ENCODE measurements around the gene SRPX2. TPM values are rescaled to one million over a fixed set of nuclear protein-coding genes. Genes with fewer than 3 reads are reported as not detected.

SRPX2 gene
- total and polyA plus RNA-seq, 9 of the 15 experiments (the other 6 are each of a cell fraction or from before 2014, with no cell fraction given) = 0.13 to 0.20 TPM; not detected in 7

GRCh38 chrX:100663642-100664041, 19.6 kb downstream of the SRPX2 start:
- H2AFZ ChIP-seq (ENCODE audit: low read depth, low read length) = no peak overlapping the region
- POLR2A ChIA-PET = no interaction called here
- FAIRE-seq (no peak), ATAC-seq (no peak), DNase-seq (ENCODE audit: extremely low read depth in 1 of 4, low spot score in 3 of 4) (no peak)
- H3K36me3 ChIP-seq (ENCODE audit: control insufficient read depth, insufficient read depth, low read length) = no peaks in the 10 kb centered on the region
- intact Hi-C loops (cut with micrococcal nuclease) (no loop called here), in situ Hi-C loops (cut with MboI) (no loop called here)
- H3K9ac ChIP-seq (ENCODE audit: insufficient read depth in 1 of 2, low read depth in 2 of 2, low read length in 2 of 2) = no peak overlapping the region
- WGBS (ENCODE audit: insufficient coverage, low coverage, missing lambda C conversion rate) = 0% methylated on average over 2 of the region's 2 CpGs
- H3K27ac ChIP-seq (ENCODE audit: extremely low read depth, low read depth, low read length) = no peak overlapping the region
- CTCF ChIA-PET (ENCODE audit: low intra/inter-chr PET ratio) = no interaction called here
- no peak overlapping the region for H3K4me2 ChIP-seq (ENCODE audit: insufficient read depth, low read length)
- BruUV-seq (replicated peaks) = no TSS peak
- no peaks in the 10 kb centered on the region for H3K4me1 ChIP-seq (replicated peaks in 1 of 2; ENCODE audit: control insufficient read depth in 2 of 2, insufficient read depth in 2 of 2, low read length in 2 of 2)
- peaks cover 0 to 5% of the 10 kb centered on the region in 2 experiments; a peak in 2 of 5 replicates for H3K27me3 ChIP-seq (ENCODE audit: control insufficient read depth in 2 of 2, insufficient read depth in 2 of 2, low read length in 2 of 2)
- no peaks in the 10 kb centered on the region for H3K9me1 ChIP-seq (ENCODE audit: control insufficient read depth, insufficient read depth, low read length)
- H3K79me2 ChIP-seq (ENCODE audit: control insufficient read depth, insufficient read depth, low read length) = no peaks in the 10 kb centered on the region
- H3K4me3 ChIP-seq = no peak overlapping the region
- no peaks in the 10 kb centered on the region for H4K20me1 ChIP-seq (replicated peaks; ENCODE audit: control insufficient read depth, insufficient read depth, low read length)
- TF ChIP-seq ZNF586 (CRISPR knock-in tag; conservative IDR thresholded peaks at IDR 0.05) (no peak), SNAPC5 (CRISPR knock-in tag; IDR thresholded peaks at IDR 0.05) (no peak), ZNF347 (CRISPR knock-in tag; IDR thresholded peaks at IDR 0.05; ENCODE audit: low read depth) (no peak)
- H3K9me3 ChIP-seq (replicated peaks; ENCODE audit: control insufficient read depth, insufficient read depth, low read depth, low read length) = no peaks in the 10 kb centered on the region

- BruUV-seq (replicated peaks) = no TSS peak
- Histone ChIP-seq H4K20me1 (replicated peaks; ENCODE audit: control insufficient read depth, insufficient read depth, low read length) (no peaks in the 10 kb centered on the region), H3K4me3 (no peak overlapping the region), H3K9ac (ENCODE audit: insufficient read depth in 1 of 2, low read depth in 2 of 2, low read length in 2 of 2) (no peak overlapping the region), H3K4me1 (replicated peaks in 1 of 2; ENCODE audit: control insufficient read depth in 2 of 2, insufficient read depth in 2 of 2, low read length in 2 of 2) (no peaks in the 10 kb centered on the region), H3K36me3 (ENCODE audit: control insufficient read depth, insufficient read depth, low read length) (no peaks in the 10 kb centered on the region), H3K4me2 (ENCODE audit: insufficient read depth, low read length) (no peak overlapping the region), H2AFZ (ENCODE audit: low read depth, low read length) (no peak overlapping the region), H3K9me1 (ENCODE audit: control insufficient read depth, insufficient read depth, low read length) (no peaks in the 10 kb centered on the region), H3K27me3 (ENCODE audit: control insufficient read depth in 2 of 2, insufficient read depth in 2 of 2, low read length in 2 of 2) (no peaks in the 10 kb centered on the region), H3K9me3 (replicated peaks; ENCODE audit: control insufficient read depth, insufficient read depth, low read depth, low read length) (no peaks in the 10 kb centered on the region), H3K27ac (ENCODE audit: extremely low read depth, low read depth, low read length) (no peak overlapping the region), H3K79me2 (ENCODE audit: control insufficient read depth, insufficient read depth, low read length) (no peaks in the 10 kb centered on the region)
- intact Hi-C loops (cut with micrococcal nuclease) = loop anchor here (10.0 kb wide), 1 partner anchor 158 kb away; no protein-coding TSS in a partner anchor
- 29% methylated on average over 1 of the region's 3 CpGs for WGBS (ENCODE audit: insufficient coverage, low coverage, missing lambda C conversion rate)
- no peak for DNase-seq (ENCODE audit: extremely low read depth in 1 of 4, low spot score in 3 of 4)
- ATAC-seq = no peak
- ChIA-PET POLR2A (no interaction called here), CTCF (ENCODE audit: low intra/inter-chr PET ratio) (no interaction called here)
- in situ Hi-C loops (cut with MboI) = no loop called here
- no peak for FAIRE-seq
- TF ChIP-seq CTCF (IDR thresholded peaks at IDR 0.05 in 2 of 3, conservative IDR thresholded peaks at IDR 0.05 in 1 of 3; ENCODE audit: insufficient read depth in 2 of 3, low read depth in 1 of 3, low read length in 3 of 3) (no peak), ETS1 (conservative IDR thresholded peaks at IDR 0.05; ENCODE audit: control insufficient read depth, low read depth, low read length) (no peak), RBM25 (IDR thresholded peaks at IDR 0.05; ENCODE audit: low read depth, low read length, severe bottlenecking) (no peak), FOXP4 (CRISPR knock-in tag; IDR thresholded peaks at IDR 0.05; ENCODE audit: borderline replicate concordance) (no peak), ZNF133 (CRISPR knock-in tag; IDR thresholded peaks at IDR 0.05) (no peak), YBX1 (IDR thresholded peaks at IDR 0.05) (no peak), ELF2 (CRISPR knock-in tag; IDR thresholded peaks at IDR 0.05) (no peak)
Observed at GRCh38 chrX:100672966-100673365, 29.0 kb downstream of the SRPX2 start.
